IgD-negative memory B cell (primary cell): ENCODE measurements around the gene KCNMA1. TPM values are rescaled to one million over a fixed set of nuclear protein-coding genes. Genes with fewer than 3 reads are reported as not detected.
"Not testable (repeated sequence)": the region's sequence is repeated elsewhere in the genome, so short reads cannot be mapped to it uniquely, and the experiment has no call there.

Experiments
- H3K27ac Mint-ChIP-seq, 3 donors: one replicate each; pipeline ENCODE4 v1.8.0; 2020 to 2022; ENCODE audit warnings: mild to moderate bottlenecking in 3 of 3, mixed read lengths in 3 of 3, moderate library complexity in 1 of 3
- H3K27me3 Mint-ChIP-seq: one replicate; pipeline ENCODE4 v1.8.0; 2021; ENCODE audit warnings: mixed read lengths
- H3K36me3 Mint-ChIP-seq: one replicate; pipeline ENCODE4 v1.8.0; 2020; ENCODE audit warnings: mild to moderate bottlenecking, mixed read lengths
- H3K4me1 Mint-ChIP-seq, 3 donors: one replicate each; pipeline ENCODE4 v1.8.0; 2020 to 2022; ENCODE audit warnings: mixed read lengths in 3 of 3, mild to moderate bottlenecking in 1 of 3
- H3K4me3 Mint-ChIP-seq, 4 donors: one replicate each; pipeline ENCODE4 v1.8.0; 2020 to 2022; ENCODE audit warnings: mild to moderate bottlenecking in 4 of 4, mixed read lengths in 4 of 4, moderate library complexity in 3 of 4
- H3K9me3 Mint-ChIP-seq, 3 donors: one replicate each; pipeline ENCODE4 v1.8.0; 2020 to 2021; ENCODE audit warnings: mixed read lengths in 3 of 3, mild to moderate bottlenecking in 1 of 3
- polyA plus RNA-seq: library from polyadenylated mRNA; unstranded; fragments of 300-500 nt; fragmentation: Illumina TruSeq; gene quantifications from one replicate; pipeline ENCODE4 v1.2.3, GENCODE V29; 2021

The KCNMA1 gene
- polyA plus RNA-seq, 1 donor from 2014 or later = 5.5 TPM

GRCh38 chr10:77582710-77583115, 54.9 kb downstream of the KCNMA1 start:
- Mint-ChIP-seq H3K27me3 (no peaks in the 10 kb centered on the region), H3K36me3 (no peaks in the 10 kb centered on the region), H3K27ac (no peak overlapping the region), H3K4me3 (no peak overlapping the region), H3K9me3 (no peaks in the 10 kb centered on the region), H3K4me1 (peaks cover 0 to 9% (median 0%) of the 10 kb centered on the region in 3 donors)

- H3K36me3 Mint-ChIP-seq = no peaks in the 10 kb centered on the region
- no peaks in the 10 kb centered on the region for H3K9me3 Mint-ChIP-seq
- H3K4me1 Mint-ChIP-seq = peaks cover 0 to 9% (median 0%) of the 10 kb centered on the region in 3 donors
- no peak overlapping the region for H3K27ac Mint-ChIP-seq
- no peaks in the 10 kb centered on the region for H3K27me3 Mint-ChIP-seq
- H3K4me3 Mint-ChIP-seq = no peak overlapping the region
Observed at GRCh38 chr10:77581738-77582137, 55.9 kb downstream of the KCNMA1 start.

GRCh38 chr10:77580482-77580881, 57.1 kb downstream of the KCNMA1 start:
- Mint-ChIP-seq H3K4me3 (no peak overlapping the region), H3K27ac (no peak overlapping the region), H3K36me3 (no peaks in the 10 kb centered on the region), H3K9me3 (no peaks in the 10 kb centered on the region), H3K4me1 (peaks cover 0 to 9% (median 0%) of the 10 kb centered on the region in 3 donors), H3K27me3 (no peaks in the 10 kb centered on the region)

GRCh38 chr10:77578583-77579227, 58.9 kb downstream of the KCNMA1 start:
- H3K4me3 Mint-ChIP-seq = no peak overlapping the region
- H3K36me3 Mint-ChIP-seq = no peaks in the 10 kb centered on the region
- H3K4me1 Mint-ChIP-seq = peaks cover 0 to 6% (median 0%) of the 10 kb centered on the region in 3 donors
- H3K27me3 Mint-ChIP-seq = no peaks in the 10 kb centered on the region
- H3K27ac Mint-ChIP-seq = peak overlapping the region in 1 of 3 donors; percentile 27
- no peaks in the 10 kb centered on the region for H3K9me3 Mint-ChIP-seq

- Mint-ChIP-seq H3K36me3 (no peaks in the 10 kb centered on the region), H3K4me3 (no peak overlapping the region), H3K27me3 (no peaks in the 10 kb centered on the region), H3K27ac (no peak overlapping the region), H3K4me1 (peaks cover 0 to 1% (median 0%) of the 10 kb centered on the region in 3 donors), H3K9me3 (no peaks in the 10 kb centered on the region)
Observed at GRCh38 chr10:77577666-77578229, 59.9 kb downstream of the KCNMA1 start.

GRCh38 chr10:77576444-77577032, 61.1 kb downstream of the KCNMA1 start:
- H3K27ac Mint-ChIP-seq = no peak overlapping the region
- H3K36me3 Mint-ChIP-seq = no peaks in the 10 kb centered on the region
- H3K9me3 Mint-ChIP-seq = no peaks in the 10 kb centered on the region
- H3K4me3 Mint-ChIP-seq = no peak overlapping the region
- H3K4me1 Mint-ChIP-seq = peaks cover 0 to 3% (median 0%) of the 10 kb centered on the region in 3 donors
- H3K27me3 Mint-ChIP-seq = no peaks in the 10 kb centered on the region

GRCh38 chr10:77576007-77576367, 61.6 kb downstream of the KCNMA1 start:
- Mint-ChIP-seq H3K27me3 (no peaks in the 10 kb centered on the region), H3K36me3 (no peaks in the 10 kb centered on the region), H3K4me1 (peaks cover 0 to 3% (median 0%) of the 10 kb centered on the region in 3 donors), H3K9me3 (no peaks in the 10 kb centered on the region), H3K27ac (no peak overlapping the region), H3K4me3 (no peak overlapping the region)

GRCh38 chr10:77575271-77576006, 62.2 kb downstream of the KCNMA1 start:
- no peaks in the 10 kb centered on the region for H3K9me3 Mint-ChIP-seq
- no peaks in the 10 kb centered on the region for H3K36me3 Mint-ChIP-seq
- H3K27ac Mint-ChIP-seq = no peak overlapping the region
- H3K4me3 Mint-ChIP-seq = no peak overlapping the region
- peaks cover 0 to 3% (median 0%) of the 10 kb centered on the region in 3 donors for H3K4me1 Mint-ChIP-seq
- no peaks in the 10 kb centered on the region for H3K27me3 Mint-ChIP-seq

GRCh38 chr10:77574438-77574837, 63.2 kb downstream of the KCNMA1 start:
- no peak overlapping the region for H3K27ac Mint-ChIP-seq
- peaks cover 0 to 3% (median 0%) of the 10 kb centered on the region in 3 donors for H3K4me1 Mint-ChIP-seq
- H3K27me3 Mint-ChIP-seq = no peaks in the 10 kb centered on the region
- no peaks in the 10 kb centered on the region for H3K9me3 Mint-ChIP-seq
- H3K4me3 Mint-ChIP-seq = no peak overlapping the region
- no peaks in the 10 kb centered on the region for H3K36me3 Mint-ChIP-seq

- H3K9me3 Mint-ChIP-seq, H3K4me1 Mint-ChIP-seq, H3K36me3 Mint-ChIP-seq, H3K27me3 Mint-ChIP-seq, H3K4me3 Mint-ChIP-seq, H3K27ac Mint-ChIP-seq: not testable (repeated sequence)
Observed at GRCh38 chr10:77572520-77572919, 65.1 kb downstream of the KCNMA1 start.

- H3K36me3 Mint-ChIP-seq = no peaks in the 10 kb centered on the region
- H3K27ac Mint-ChIP-seq = no peak overlapping the region
- peaks cover 0 to 2% (median 0%) of the 10 kb centered on the region in 3 donors for H3K9me3 Mint-ChIP-seq
- H3K27me3 Mint-ChIP-seq = no peaks in the 10 kb centered on the region
- no peak overlapping the region for H3K4me3 Mint-ChIP-seq
- peaks cover 0 to 3% (median 0%) of the 10 kb centered on the region in 3 donors for H3K4me1 Mint-ChIP-seq
Observed at GRCh38 chr10:77571490-77571889, 66.1 kb downstream of the KCNMA1 start.

GRCh38 chr10:77566914-77567566, 70.6 kb downstream of the KCNMA1 start:
- Mint-ChIP-seq H3K27me3 (peaks cover 14% of the 10 kb centered on the region), H3K4me1 (peaks cover 1 to 8% (median 4%) of the 10 kb centered on the region in 3 donors)

GRCh38 chr10:77566236-77566635, 71.4 kb downstream of the KCNMA1 start:
- H3K36me3 Mint-ChIP-seq = peaks cover 3% of the 10 kb centered on the region
- no peak overlapping the region for H3K4me3 Mint-ChIP-seq
- H3K9me3 Mint-ChIP-seq = peaks cover 0 to 2% (median 0%) of the 10 kb centered on the region in 3 donors
- H3K27ac Mint-ChIP-seq = no peak overlapping the region
- H3K4me1 Mint-ChIP-seq = peaks cover 1 to 5% (median 4%) of the 10 kb centered on the region in 3 donors
- H3K27me3 Mint-ChIP-seq = peaks cover 16% of the 10 kb centered on the region

More at GRCh38 chr10:77566914-77567566, 70.6 kb downstream of the KCNMA1 start:
- Mint-ChIP-seq H3K4me3 (peak overlapping the region in 1 of 4 donors; percentile 49), H3K36me3 (peaks cover 3% of the 10 kb centered on the region), H3K27ac (no peak overlapping the region), H3K9me3 (peaks cover 0 to 2% (median 0%) of the 10 kb centered on the region in 3 donors)

- Mint-ChIP-seq H3K9me3 (peaks cover 0 to 2% (median 0%) of the 10 kb centered on the region in 3 donors), H3K27me3 (peaks cover 20% of the 10 kb centered on the region), H3K27ac (peak overlapping the region in 1 of 3 donors; percentile 39), H3K36me3 (peaks cover 3% of the 10 kb centered on the region), H3K4me3 (peak overlapping the region in 1 of 4 donors; percentile 58), H3K4me1 (peaks cover 1 to 5% (median 4%) of the 10 kb centered on the region in 3 donors)
Observed at GRCh38 chr10:77565590-77566023, 72.0 kb downstream of the KCNMA1 start.
